ENCODE data around the gene ALK. TPM values are rescaled to one million over a fixed set of nuclear protein-coding genes. Genes with fewer than 3 reads are reported as not detected.

The ALK gene
- total and polyA plus RNA-seq, 12 donors = 0.09 to 1.8 (median 0.53) TPM; not detected in 1

GRCh38 chr2:29619689-29620088 is 301.7 kb downstream of the ALK start:
- no peak overlapping the region for H3K27ac ChIP-seq
- H3K9me3 ChIP-seq (replicated peaks in 1 of 3) = no peaks in the 10 kb centered on the region
- H3K36me3 ChIP-seq (replicated peaks in 1 of 2) = no peaks in the 10 kb centered on the region
- TF ChIP-seq CTCF (IDR thresholded peaks at IDR 0.05) = no peak
- TF ChIP-seq POLR2A (IDR thresholded peaks at IDR 0.05) = no peak
- WGBS, 4 donors = 76 to 86% (median 82%) methylated on average over 5 to 6 of the region's 6 CpGs
- no peak for DNase-seq
- intact Hi-C loops (cut with DNase I) = no loop called here
- H3K4me1 ChIP-seq (replicated peaks in 1 of 2) = no peaks in the 10 kb centered on the region
- no peak overlapping the region for H3K4me3 ChIP-seq
- H3K27me3 ChIP-seq = no peaks in the 10 kb centered on the region

- Histone ChIP-seq H3K4me3 (no peak overlapping the region), H3K27ac (no peak overlapping the region), H3K27me3 (no peaks in the 10 kb centered on the region), H3K36me3 (replicated peaks in 1 of 2) (no peaks in the 10 kb centered on the region), H3K4me1 (replicated peaks in 1 of 2) (no peaks in the 10 kb centered on the region), H3K9me3 (replicated peaks in 1 of 3) (no peaks in the 10 kb centered on the region)
- intact Hi-C loops (cut with DNase I) = no loop called here
- DNase-seq = no peak
- 46 to 80% (median 70%) methylated on average over 1 to 2 of the region's 2 CpGs for WGBS, 4 donors
- TF ChIP-seq CTCF (IDR thresholded peaks at IDR 0.05) (no peak), POLR2A (IDR thresholded peaks at IDR 0.05) (no peak)
These were observed 303.4 kb downstream of the ALK start for GRCh38 chr2:29618024-29618423.

GRCh38 chr2:29617351-29617750 is 304.0 kb downstream of the ALK start:
- intact Hi-C loops (cut with DNase I) = no loop called here
- Histone ChIP-seq H3K4me3 (no peak overlapping the region), H3K9me3 (replicated peaks in 1 of 3) (no peaks in the 10 kb centered on the region), H3K27me3 (no peaks in the 10 kb centered on the region), H3K36me3 (replicated peaks in 1 of 2) (no peaks in the 10 kb centered on the region), H3K4me1 (replicated peaks in 1 of 2) (no peaks in the 10 kb centered on the region), H3K27ac (no peak overlapping the region)
- no peak for DNase-seq
- TF ChIP-seq POLR2A (IDR thresholded peaks at IDR 0.05) = no peak
- TF ChIP-seq CTCF (IDR thresholded peaks at IDR 0.05) = no peak
- WGBS, 4 donors = 72 to 85% (median 79%) methylated on average over 3 of the region's 3 CpGs

- no peak for TF ChIP-seq CTCF (IDR thresholded peaks at IDR 0.05)
- no peak for TF ChIP-seq POLR2A (IDR thresholded peaks at IDR 0.05)
- Histone ChIP-seq H3K9me3 (replicated peaks in 1 of 3) (no peaks in the 10 kb centered on the region), H3K4me3 (no peak overlapping the region), H3K4me1 (replicated peaks in 1 of 2) (no peaks in the 10 kb centered on the region), H3K27me3 (no peaks in the 10 kb centered on the region), H3K36me3 (replicated peaks in 1 of 2) (no peaks in the 10 kb centered on the region), H3K27ac (no peak overlapping the region)
- DNase-seq = no peak
- intact Hi-C loops (cut with DNase I) = no loop called here
- WGBS, 4 donors = 36 to 71% (median 53%) methylated on average over 1 of the region's 1 CpG
These were observed 304.8 kb downstream of the ALK start for GRCh38 chr2:29616569-29616968.
